NCI-H2029 (cell line): ENCODE results near the gene SMIM15.

ENCODE experiments used
- DNase-seq: peaks from one replicate; lab custom pipeline; 2025; lab: John Stamatoyannopoulos, UW

SMIM15 gene

GRCh38 chr5:61159836-61160235, 2.4 kb downstream of the SMIM15 start:
- DNase-seq: no peak

- no peak for DNase-seq
These were observed 3.2 kb downstream of the SMIM15 start for GRCh38 chr5:61159070-61159469.

GRCh38 chr5:61151893-61152292, 10.4 kb downstream of the SMIM15 start:
- DNase-seq: no peak

- no peak for DNase-seq
These were observed 13.8 kb downstream of the SMIM15 start for GRCh38 chr5:61148515-61148914.

GRCh38 chr5:61142811-61143210, 19.5 kb downstream of the SMIM15 start:
- DNase-seq: no peak

- no peak for DNase-seq
These were observed 19.9 kb downstream of the SMIM15 start for GRCh38 chr5:61142391-61142790.

- DNase-seq: no peak
These were observed 20.5 kb downstream of the SMIM15 start for GRCh38 chr5:61141801-61142200.

GRCh38 chr5:61139931-61140330, 22.3 kb downstream of the SMIM15 start:
- DNase-seq: no peak

- no peak for DNase-seq
These were observed 23.0 kb downstream of the SMIM15 start for GRCh38 chr5:61139094-61139873.

- DNase-seq: no peak
These were observed 24.4 kb downstream of the SMIM15 start for GRCh38 chr5:61137835-61138234.

GRCh38 chr5:61132559-61132958, 29.7 kb downstream of the SMIM15 start:
- peak; percentile 26 for DNase-seq

- DNase-seq: no peak
These were observed 32.0 kb downstream of the SMIM15 start for GRCh38 chr5:61130289-61130688.

- DNase-seq: no peak
These were observed 39.1 kb downstream of the SMIM15 start for GRCh38 chr5:61123145-61123544.

- no peak for DNase-seq
These were observed 41.7 kb downstream of the SMIM15 start for GRCh38 chr5:61120534-61120933.

- no peak for DNase-seq
These were observed 43.2 kb downstream of the SMIM15 start for GRCh38 chr5:61119066-61119465.

- no peak for DNase-seq
These were observed 46.3 kb downstream of the SMIM15 start for GRCh38 chr5:61115968-61116367.

- DNase-seq: no peak
These were observed 47.8 kb downstream of the SMIM15 start for GRCh38 chr5:61114441-61114840.
